Liver (tissue), 9 donors: ENCODE measurements around the gene CA6. TPM values are rescaled to one million over a fixed set of nuclear protein-coding genes. Genes with fewer than 3 reads are reported as not detected.

Source experiments
- DNase-seq: peaks from one replicate; pipeline ENCODE4 v3.0.0-alpha.2; 2017; ENCODE audit warnings: low spot score
- H3K27ac ChIP-seq, 2 donors: one replicate each; pipeline ENCODE4 v1.7.0; 2013; ENCODE audit warnings: inconsistent platforms in 2 of 2, low read length in 2 of 2, control low read depth in 1 of 2, low read depth in 1 of 2, mild to moderate bottlenecking in 1 of 2
- H3K27me3 ChIP-seq, 4 donors: one replicate each; pipeline versions ENCODE4 v1.6.1 to v1.7.0; 2013; ENCODE audit warnings: low read length in 3 of 4, inconsistent platforms in 1 of 4, mild to moderate bottlenecking in 1 of 4, moderate library complexity in 1 of 4; ENCODE audit not compliant: control insufficient read depth in 4 of 4, insufficient read depth in 4 of 4
- H3K36me3 ChIP-seq, 4 donors: one replicate each; pipeline versions ENCODE4 v1.6.1 to v1.7.0; 2013; ENCODE audit warnings: low read length in 3 of 4, mild to moderate bottlenecking in 3 of 4, low read depth in 1 of 4, moderate library complexity in 1 of 4; ENCODE audit not compliant: control insufficient read depth in 4 of 4, insufficient read depth in 3 of 4
- H3K4me1 ChIP-seq, 4 donors: one replicate each; pipeline versions ENCODE4 v1.6.1 to v1.7.0; 2013; ENCODE audit warnings: low read length in 3 of 4, mild to moderate bottlenecking in 3 of 4, moderate library complexity in 1 of 4; ENCODE audit not compliant: control insufficient read depth in 4 of 4, insufficient read depth in 4 of 4
- H3K4me3 ChIP-seq, 3 donors: one replicate each; pipeline versions ENCODE4 v1.6.1 to v1.7.0; 2013; ENCODE audit warnings: low read length in 3 of 3, control low read depth in 1 of 3, low read depth in 1 of 3, mild to moderate bottlenecking in 1 of 3
- H3K9ac ChIP-seq, 2 donors: one replicate each; pipeline ENCODE4 v1.7.0; 2013; ENCODE audit warnings: low read length in 2 of 2, mild to moderate bottlenecking in 2 of 2, moderate library complexity in 2 of 2, control low read depth in 1 of 2, low read depth in 1 of 2
- H3K9me3 ChIP-seq, 4 donors: one replicate each; pipeline versions ENCODE4 v1.6.1 to v1.7.0; 2013; ENCODE audit warnings: low read length in 3 of 4; ENCODE audit not compliant: control insufficient read depth in 4 of 4
- ATF3 ChIP-seq: IDR thresholded peaks from 2 replicates; pipeline ENCODE4 v1.6.1; 2016; ENCODE audit warnings: antibody characterized with exemption
- CTCF ChIP-seq: fragments of 150-350 bp; IDR thresholded peaks from 2 replicates; pipeline ENCODE4 v1.5.1; 2017; ENCODE audit warnings: improper control_type of control experiment, low read depth, low read length; ENCODE audit not compliant: missing input control
- EGR1 ChIP-seq, 2 donors: IDR thresholded peaks; 2 replicates each; pipeline ENCODE4 v1.6.1; 2016 to 2018; ENCODE audit warnings: antibody characterized with exemption in 2 of 2, low read depth in 2 of 2
- FOXA1 ChIP-seq: IDR thresholded peaks from 2 replicates; pipeline ENCODE4 v1.6.1; 2016; ENCODE audit warnings: antibody characterized with exemption
- FOXA2 ChIP-seq: IDR thresholded peaks from 2 replicates; pipeline ENCODE4 v1.6.1; 2016; ENCODE audit warnings: antibody characterized with exemption
- GABPA ChIP-seq, 2 donors: IDR thresholded peaks in 1 of 2; conservative IDR thresholded peaks in 1 of 2; 2 replicates each; pipeline ENCODE4 v1.6.1; 2016; ENCODE audit warnings: antibody characterized with exemption in 2 of 2, mild to moderate bottlenecking in 1 of 2, moderate library complexity in 1 of 2
- HNF4A ChIP-seq, 2 donors: conservative IDR thresholded peaks; 2 replicates each; pipeline ENCODE4 v1.6.1; 2016; ENCODE audit warnings: antibody characterized with exemption in 2 of 2, mild to moderate bottlenecking in 2 of 2
- HNF4G ChIP-seq: IDR thresholded peaks from 2 replicates; pipeline ENCODE4 v1.6.1; 2016; ENCODE audit warnings: antibody characterized with exemption
- JUND ChIP-seq, 2 donors: IDR thresholded peaks; 2 replicates each; pipeline ENCODE4 v1.6.1; 2016; ENCODE audit warnings: antibody characterized with exemption in 2 of 2
- MAX ChIP-seq: IDR thresholded peaks from 2 replicates; pipeline ENCODE4 v1.6.1; 2016; ENCODE audit warnings: antibody characterized with exemption
- NR2F2 ChIP-seq: IDR thresholded peaks from 2 replicates; pipeline ENCODE4 v1.6.1; 2016; ENCODE audit warnings: antibody characterized with exemption
- RAD21 ChIP-seq, 2 donors: IDR thresholded peaks; 2 replicates each; pipeline ENCODE4 v1.6.1; 2016; ENCODE audit warnings: antibody characterized with exemption in 2 of 2, mild to moderate bottlenecking in 2 of 2
- REST ChIP-seq: IDR thresholded peaks from 2 replicates; pipeline ENCODE4 v1.6.1; 2016; ENCODE audit warnings: antibody characterized with exemption, mild to moderate bottlenecking
- RXRA ChIP-seq, 2 donors: IDR thresholded peaks; 2 replicates each; pipeline ENCODE4 v1.6.1; 2017 to 2018; ENCODE audit warnings: antibody characterized with exemption in 2 of 2, mild to moderate bottlenecking in 1 of 2
- SP1 ChIP-seq: IDR thresholded peaks from 2 replicates; pipeline ENCODE4 v1.6.1; 2018; ENCODE audit warnings: antibody characterized with exemption, mild to moderate bottlenecking
- TAF1 ChIP-seq: conservative IDR thresholded peaks from 2 replicates; pipeline ENCODE4 v1.6.1; 2016; ENCODE audit warnings: antibody characterized with exemption, mild to moderate bottlenecking
- YY1 ChIP-seq: IDR thresholded peaks from 2 replicates; pipeline ENCODE4 v1.6.1; 2016; ENCODE audit warnings: antibody characterized with exemption, mild to moderate bottlenecking
- ZBTB33 ChIP-seq: IDR thresholded peaks from 2 replicates; pipeline ENCODE4 v1.6.1; 2016; ENCODE audit warnings: antibody characterized with exemption
- WGBS: extraction: QIAGEN DNeasy Blood & Tissue Kit; methylation state at CpG from one replicate; pipeline ENCODE4 v1.1.7; 2013; 5-methylcytosine and 5-hydroxymethylcytosine counted together
- polyA plus RNA-seq, 2 donors: library from polyadenylated mRNA; stranded (reverse) in 1 of 2; unstranded in 1 of 2; fragments of 200-250 nt in 1 of 2; fragments of >200 nt in 1 of 2; fragmentation: Nextera tagmentation in 1 of 2; extraction: Ambion mirVana in 1 of 2; gene quantifications; one replicate each; pipeline versions ENCODE4 v1.2.1 to v1.2.3, GENCODE V29; 2013 to 2015
- total RNA-seq, 2 donors: library from RNA; depleted of rRNA; stranded (reverse); fragments of >200 nt; gene quantifications; one replicate each; pipeline ENCODE4 v1.2.3, GENCODE V29; 2014
- donor health status: healthy.
- donor health status: healthy.
- donor health status: healthy.
- donor health status: healthy.
- donor health status: healthy.

The CA6 gene
- total and polyA plus RNA-seq, 4 donors, result not detected

- Histone ChIP-seq H3K4me1 (no peaks in the 10 kb centered on the region), H3K9ac (no peak overlapping the region), H3K36me3 (no peaks in the 10 kb centered on the region), H3K9me3 (no peaks in the 10 kb centered on the region), H3K4me3 (no peak overlapping the region), H3K27me3 (no peaks in the 10 kb centered on the region), H3K27ac (no peak overlapping the region)
- TF ChIP-seq HNF4G, result no peak
- no peak for TF ChIP-seq RXRA (IDR thresholded peaks at IDR 0.05)
- TF ChIP-seq MAX, result no peak
- no peak for TF ChIP-seq CTCF
- no peak for TF ChIP-seq YY1
- TF ChIP-seq NR2F2, result no peak
- TF ChIP-seq SP1, result no peak
- TF ChIP-seq ATF3, result no peak
- no peak for TF ChIP-seq HNF4A (conservative IDR thresholded peaks at IDR 0.05)
- TF ChIP-seq RAD21 (IDR thresholded peaks at IDR 0.05), result no peak
- TF ChIP-seq TAF1, result no peak
- TF ChIP-seq ZBTB33, result no peak
- no peak for TF ChIP-seq FOXA1
- TF ChIP-seq JUND (IDR thresholded peaks at IDR 0.05), result no peak
- no peak for TF ChIP-seq GABPA (IDR thresholded peaks at IDR 0.05 in 1 of 2, conservative IDR thresholded peaks at IDR 0.05 in 1 of 2)
- TF ChIP-seq REST, result no peak
- TF ChIP-seq FOXA2, result no peak
- TF ChIP-seq EGR1 (IDR thresholded peaks at IDR 0.05; ENCODE audit: low read depth in 2 of 2), result no peak
- WGBS, result 89% methylated on average over 14 of the region's 17 CpGs
- DNase-seq, result no peak
Measured at GRCh38 chr1:8911416-8912309, 34.0 kb upstream of the CA6 start.
